GM20431 (cell line): ENCODE data around the gene PCCA.
"Not testable (repeated sequence)": the region's sequence is repeated elsewhere in the genome, so short reads cannot be mapped to it uniquely, and the experiment has no call there.

Experiments used
- in situ Hi-C: fragments of 300-500 bp; cut with MseI, MboI; formaldehyde crosslinking; loops from one replicate; pipeline ENCODE4 v1.15.0; 2020; ENCODE audit warnings: low sequenced_read_pairs; ENCODE audit not compliant: unreplicated experiment

PCCA gene

GRCh38 chr13:100095498-100095897, 6.6 kb downstream of the PCCA start:
- in situ Hi-C loops, result no loop called here

- in situ Hi-C loops, result no loop called here
These were observed 7.6 kb downstream of the PCCA start for GRCh38 chr13:100096526-100096925.

- in situ Hi-C loops, result no loop called here
These were observed 8.9 kb downstream of the PCCA start for GRCh38 chr13:100097821-100098220.

- in situ Hi-C loops, result no loop called here
These were observed 9.7 kb downstream of the PCCA start for GRCh38 chr13:100098445-100099116.

- in situ Hi-C loops, result not testable (repeated sequence)
These were observed 10.2 kb downstream of the PCCA start for GRCh38 chr13:100099117-100099445.

GRCh38 chr13:100100115-100100879, 11.4 kb downstream of the PCCA start:
- in situ Hi-C loops, result no loop called here

- in situ Hi-C loops, result no loop called here
These were observed 13.1 kb downstream of the PCCA start for GRCh38 chr13:100102042-100102441.

- in situ Hi-C loops, result no loop called here
These were observed 17.1 kb downstream of the PCCA start for GRCh38 chr13:100106005-100106404.

- in situ Hi-C loops, result no loop called here
These were observed 17.8 kb downstream of the PCCA start for GRCh38 chr13:100106705-100107104.

- in situ Hi-C loops, result no loop called here
These were observed 20.1 kb downstream of the PCCA start for GRCh38 chr13:100108913-100109507.

- in situ Hi-C loops, result no loop called here
These were observed 21.4 kb downstream of the PCCA start for GRCh38 chr13:100110269-100110668.

- in situ Hi-C loops, result no loop called here
These were observed 23.4 kb downstream of the PCCA start for GRCh38 chr13:100112186-100112838.

- in situ Hi-C loops, result no loop called here
These were observed 26.9 kb downstream of the PCCA start for GRCh38 chr13:100115693-100116254.

GRCh38 chr13:100124265-100124664, 35.4 kb downstream of the PCCA start:
- in situ Hi-C loops, result no loop called here

- in situ Hi-C loops, result no loop called here
These were observed 37.1 kb downstream of the PCCA start for GRCh38 chr13:100125946-100126345.

- in situ Hi-C loops, result no loop called here
These were observed 39.5 kb downstream of the PCCA start for GRCh38 chr13:100128373-100128772.

- in situ Hi-C loops, result no loop called here
These were observed 39.9 kb downstream of the PCCA start for GRCh38 chr13:100128838-100129237.

GRCh38 chr13:100129605-100130004, 40.7 kb downstream of the PCCA start:
- in situ Hi-C loops, result no loop called here

GRCh38 chr13:100130092-100130491, 41.2 kb downstream of the PCCA start:
- in situ Hi-C loops, result no loop called here

- in situ Hi-C loops, result no loop called here
These were observed 42.1 kb downstream of the PCCA start for GRCh38 chr13:100130930-100131511.
